ENCODE measurements around the gene COQ8B.
A peak's percentile ranks its signal among the peaks of the same experiment; 100 is the strongest.

Gene COQ8B

GRCh38 chr19:40723661-40724254 lies 7.1 kb upstream of the COQ8B start:
- Mint-ChIP-seq H3K9me3 (no peaks in the 10 kb centered on the region), H3K4me1 (peaks cover 16% of the 10 kb centered on the region), H3K4me3 (no peak overlapping the region), H3K27ac (no peak overlapping the region), H3K36me3 (ENCODE audit: low read depth) (peaks cover 67% of the 10 kb centered on the region), H3K27me3 (ENCODE audit: low read depth) (no peaks in the 10 kb centered on the region)
- TF ChIP-seq, protein P1, sequence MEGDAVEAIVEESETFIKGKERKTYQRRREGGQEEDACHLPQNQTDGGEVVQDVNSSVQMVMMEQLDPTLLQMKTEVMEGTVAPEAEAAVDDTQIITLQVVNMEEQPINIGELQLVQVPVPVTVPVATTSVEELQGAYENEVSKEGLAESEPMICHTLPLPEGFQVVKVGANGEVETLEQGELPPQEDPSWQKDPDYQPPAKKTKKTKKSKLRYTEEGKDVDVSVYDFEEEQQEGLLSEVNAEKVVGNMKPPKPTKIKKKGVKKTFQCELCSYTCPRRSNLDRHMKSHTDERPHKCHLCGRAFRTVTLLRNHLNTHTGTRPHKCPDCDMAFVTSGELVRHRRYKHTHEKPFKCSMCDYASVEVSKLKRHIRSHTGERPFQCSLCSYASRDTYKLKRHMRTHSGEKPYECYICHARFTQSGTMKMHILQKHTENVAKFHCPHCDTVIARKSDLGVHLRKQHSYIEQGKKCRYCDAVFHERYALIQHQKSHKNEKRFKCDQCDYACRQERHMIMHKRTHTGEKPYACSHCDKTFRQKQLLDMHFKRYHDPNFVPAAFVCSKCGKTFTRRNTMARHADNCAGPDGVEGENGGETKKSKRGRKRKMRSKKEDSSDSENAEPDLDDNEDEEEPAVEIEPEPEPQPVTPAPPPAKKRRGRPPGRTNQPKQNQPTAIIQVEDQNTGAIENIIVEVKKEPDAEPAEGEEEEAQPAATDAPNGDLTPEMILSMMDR (IDR thresholded peaks at IDR 0.05; ENCODE audit: unreplicated experiment in 3 of 3), result no peak

GRCh38 chr19:40721936-40722661 lies 5.4 kb upstream of the COQ8B start:
- TF ChIP-seq, protein P1 (IDR thresholded peaks at IDR 0.05; ENCODE audit: unreplicated experiment in 3 of 3), result no peak
- H3K4me3 Mint-ChIP-seq, result peak overlapping the region; percentile 32 to 60 (median 53)
- peaks cover 53% of the 10 kb centered on the region for H3K36me3 Mint-ChIP-seq (ENCODE audit: low read depth)
- H3K27me3 Mint-ChIP-seq (ENCODE audit: low read depth), result no peaks in the 10 kb centered on the region
- H3K27ac Mint-ChIP-seq, result peak overlapping the region; percentile 13 to 25 (median 18)
- no peaks in the 10 kb centered on the region for H3K9me3 Mint-ChIP-seq
- H3K4me1 Mint-ChIP-seq, result peaks cover 23% of the 10 kb centered on the region

GRCh38 chr19:40721140-40721486 lies 4.4 kb upstream of the COQ8B start:
- TF ChIP-seq, protein P1 (IDR thresholded peaks at IDR 0.05; ENCODE audit: unreplicated experiment in 3 of 3), result no peak
- Mint-ChIP-seq H3K4me1 (peaks cover 23% of the 10 kb centered on the region), H3K36me3 (ENCODE audit: low read depth) (peaks cover 45% of the 10 kb centered on the region), H3K27ac (peak overlapping the region; percentile 65 to 88 (median 74)), H3K4me3 (peak overlapping the region; percentile 81 to 84 (median 83)), H3K27me3 (ENCODE audit: low read depth) (no peaks in the 10 kb centered on the region), H3K9me3 (no peaks in the 10 kb centered on the region)

- H3K27ac Mint-ChIP-seq, result peak overlapping the region; percentile 90 to 99 (median 96)
- no peaks in the 10 kb centered on the region for H3K9me3 Mint-ChIP-seq
- H3K27me3 Mint-ChIP-seq (ENCODE audit: low read depth), result no peaks in the 10 kb centered on the region
Observed at GRCh38 chr19:40719414-40719894, 2.8 kb upstream of the COQ8B start.

DNA sequence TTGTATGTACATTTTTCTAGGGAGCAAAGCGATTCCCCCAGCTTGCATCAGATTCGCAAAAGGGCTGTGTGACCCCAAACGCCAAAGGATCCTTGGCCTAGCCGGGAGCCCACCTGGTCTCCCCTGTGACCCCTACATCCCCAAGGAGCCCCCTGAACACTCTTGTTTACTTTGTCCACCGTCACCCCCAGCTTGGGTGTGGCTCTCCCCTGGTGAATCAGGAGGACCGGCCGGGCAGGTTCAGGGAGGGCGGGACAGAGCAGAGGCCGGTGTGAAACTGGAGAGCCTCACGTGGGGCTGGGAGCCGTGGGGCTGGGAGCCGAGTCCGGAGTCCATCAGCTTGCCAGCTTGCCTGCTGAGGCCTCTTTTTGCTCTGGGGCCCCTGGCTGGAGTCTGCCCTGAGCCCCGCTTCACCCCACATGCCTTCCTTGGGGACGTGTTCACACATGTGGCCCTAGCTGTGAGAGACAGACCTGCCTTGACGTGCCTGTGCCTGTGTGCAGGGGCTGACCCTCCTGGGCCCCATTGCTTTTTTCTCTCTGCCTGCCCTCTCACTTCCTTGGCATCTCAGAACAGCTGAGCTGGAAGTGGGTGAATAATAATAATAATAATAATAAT lies 2.2 kb upstream of the COQ8B start:
- Mint-ChIP-seq H3K27ac (peak overlapping the region; percentile 90 to 99 (median 96)), H3K4me1 (peaks cover 31% of the 10 kb centered on the region), H3K4me3 (peak overlapping the region; percentile 96 to 99 (median 96)), H3K9me3 (no peaks in the 10 kb centered on the region), H3K27me3 (ENCODE audit: low read depth) (no peaks in the 10 kb centered on the region), H3K36me3 (ENCODE audit: low read depth) (peaks cover 25% of the 10 kb centered on the region)
- TF ChIP-seq, protein P1 (IDR thresholded peaks at IDR 0.05; ENCODE audit: unreplicated experiment in 3 of 3), result no peak

More at GRCh38 chr19:40719414-40719894, 2.8 kb upstream of the COQ8B start:
- TF ChIP-seq, protein P1 (IDR thresholded peaks at IDR 0.05; ENCODE audit: unreplicated experiment in 3 of 3), result no peak
- Mint-ChIP-seq H3K36me3 (ENCODE audit: low read depth) (peaks cover 30% of the 10 kb centered on the region), H3K4me1 (peaks cover 27% of the 10 kb centered on the region), H3K4me3 (peak overlapping the region; percentile 96 to 99 (median 96))

All from nephron (organoid).